K562 (cell line): ENCODE measurements around the gene WASF3. TPM values are rescaled to one million over a fixed set of nuclear protein-coding genes. Genes with fewer than 3 reads are reported as not detected.

Experiments used
- ATAC-seq: fragments of 200-7000 bp; cut with Tn5 transposase; 3 replicates; pipeline ENCODE4 v1.9.1; 2020; ENCODE audit warnings: moderate library complexity
- BruUV-seq: library from RNA; stranded (reverse); fragments of 400-500 nt; replicated peaks from 2 replicates; lab custom pipeline; 2021; lab: Mats Ljungman, UMichigan
- CTCF ChIA-PET: fragments of 300-600 bp; formaldehyde crosslinking; extraction: SDS; loops from one replicate; lab custom pipeline; 2021; ENCODE audit warnings: low intra/inter-chr PET ratio; lab: Yijun Ruan, JAX
- POLR2A ChIA-PET: fragments of 300-600, 350-650 bp; sonication (Branson Sonifier 250); formaldehyde crosslinking; extraction: SDS; loops from one replicate; lab custom pipeline; 2021; ENCODE audit warnings: antibody characterized with exemption, inconsistent platforms; lab: Yijun Ruan, JAX
- DNase-seq, 4 experiments: peaks; one replicate each; pipeline versions ENCODE4 v3.0.0 to v3.0.0-alpha.2; 2011 to 2018; ENCODE audit warnings: low spot score in 3 of 4, mixed read lengths in 3 of 4; ENCODE audit errors: extremely low read depth in 1 of 4
- FAIRE-seq: peaks from 2 replicates; lab custom pipeline; 2011; peaks lifted over from hg19 to GRCh38; lab: Jason Lieb, UNC
- H2AFZ ChIP-seq: 2 replicates; pipeline ENCODE4 v1.6.0; 2011; ENCODE audit warnings: low read depth, low read length, control low read depth, inconsistent platforms
- H3K27ac ChIP-seq: fragments of 200-600 bp; 3 replicates; pipeline ENCODE4 v1.8.0; 2011; ENCODE audit warnings: low read depth, mild to moderate bottlenecking, control low read depth, inconsistent platforms, low read length, moderate library complexity, mixed read lengths; ENCODE audit errors: extremely low read depth
- H3K27me3 ChIP-seq, 2 experiments: fragments of 300-600 bp in 1 of 2; 2 replicates in 1 of 2; 3 replicates in 1 of 2; pipeline versions ENCODE4 v1.6.0 to v1.8.0; 2011; ENCODE audit warnings: inconsistent platforms in 2 of 2, low read length in 2 of 2, mild to moderate bottlenecking in 1 of 2, mixed read lengths in 1 of 2, moderate library complexity in 1 of 2; ENCODE audit not compliant: control insufficient read depth in 2 of 2, insufficient read depth in 2 of 2
- H3K36me3 ChIP-seq: fragments of 300-600 bp; 3 replicates; pipeline ENCODE4 v1.8.0; 2011; ENCODE audit warnings: mild to moderate bottlenecking, low read length, inconsistent platforms; ENCODE audit not compliant: control insufficient read depth, insufficient read depth
- H3K4me1 ChIP-seq, 2 experiments: fragments of 200-600 bp in 1 of 2; replicated peaks in 1 of 2; 2 replicates in 1 of 2; 3 replicates in 1 of 2; pipeline versions ENCODE4 v1.5.1 to v1.8.0; 2011; ENCODE audit warnings: inconsistent platforms in 2 of 2, low read length in 2 of 2, mild to moderate bottlenecking in 1 of 2, mixed read lengths in 1 of 2, moderate library complexity in 1 of 2; ENCODE audit not compliant: control insufficient read depth in 2 of 2, insufficient read depth in 2 of 2
- H3K4me2 ChIP-seq: 2 replicates; pipeline ENCODE4 v1.6.1; 2011; ENCODE audit warnings: low read length, control low read depth, inconsistent platforms, mixed read lengths; ENCODE audit not compliant: insufficient read depth
- H3K4me3 ChIP-seq: fragments of 200-600 bp; sonication (generic), shearing (Covaris generic); 2 replicates; pipeline ENCODE4 v1.5.1; 2016; ENCODE audit warnings: control low read depth, inconsistent platforms
- H3K79me2 ChIP-seq: fragments of 200-600 bp; 3 replicates; pipeline ENCODE4 v1.8.0; 2011; ENCODE audit warnings: low read length, inconsistent platforms; ENCODE audit not compliant: control insufficient read depth, insufficient read depth
- H3K9ac ChIP-seq, 2 experiments: 2 replicates each; pipeline versions ENCODE4 v1.6.0 to v1.6.1; 2011; ENCODE audit warnings: low read depth in 2 of 2, low read length in 2 of 2, control low read depth in 1 of 2, inconsistent platforms in 1 of 2, mild to moderate bottlenecking in 1 of 2, mixed read lengths in 1 of 2; ENCODE audit not compliant: insufficient read depth in 1 of 2
- H3K9me1 ChIP-seq: one replicate; pipeline ENCODE4 v1.6.0; 2011; ENCODE audit warnings: inconsistent platforms, mild to moderate bottlenecking, low read length, moderate library complexity; ENCODE audit not compliant: control insufficient read depth, insufficient read depth
- H3K9me3 ChIP-seq: replicated peaks from 2 replicates; pipeline ENCODE4 v1.5.1; 2011; ENCODE audit warnings: low read depth, low read length, inconsistent platforms; ENCODE audit not compliant: control insufficient read depth, insufficient read depth
- H4K20me1 ChIP-seq: replicated peaks from 2 replicates; pipeline ENCODE4 v1.6.1; 2011; ENCODE audit warnings: low read length, inconsistent platforms, mixed read lengths; ENCODE audit not compliant: control insufficient read depth, insufficient read depth
- BMI1 ChIP-seq: fragments of 150-350 bp; IDR thresholded peaks from 2 replicates; pipeline ENCODE4 v1.6.1; 2014; ENCODE audit warnings: low read length
- GTF2B ChIP-seq: IDR thresholded peaks from 2 replicates; pipeline ENCODE4 v1.6.1; 2011; ENCODE audit not compliant: insufficient read length; ENCODE audit errors: extremely low read depth
- MAX ChIP-seq: sonication (generic); formaldehyde crosslinking; IDR thresholded peaks from 2 replicates; pipeline ENCODE4 v1.9.0; 2022; ENCODE audit warnings: mild to moderate bottlenecking, missing genetic modification reagents
- PPARD ChIP-seq: fragments of 250-450 bp; sonication (Bioruptor Pico); IDR thresholded peaks from 2 replicates; pipeline ENCODE4 v1.8.0; 2022; ENCODE audit warnings: inconsistent platforms, mild to moderate bottlenecking, moderate library complexity
- PTRF ChIP-seq: fragments of 450-650 bp; IDR thresholded peaks from 2 replicates; pipeline ENCODE4 v1.6.1; 2016; ENCODE audit warnings: mild to moderate bottlenecking, missing genetic modification characterization, missing compliant biosample characterization
- RBFOX2 ChIP-seq: fragments of 200-400 bp; formaldehyde crosslinking; IDR thresholded peaks from 2 replicates; pipeline ENCODE4 v1.6.1; 2017; ENCODE audit warnings: low read depth, mild to moderate bottlenecking, low read length, moderate library complexity
- RBM15 ChIP-seq: fragments of 200-400 bp; formaldehyde crosslinking; IDR thresholded peaks from 2 replicates; pipeline ENCODE4 v1.6.1; 2018; ENCODE audit warnings: mild to moderate bottlenecking, low read length, moderate library complexity; ENCODE audit not compliant: insufficient read depth
- SOX6 ChIP-seq: fragments of 450-650 bp; IDR thresholded peaks from 2 replicates; pipeline ENCODE4 v1.6.1; 2014; ENCODE audit warnings: mild to moderate bottlenecking
- SREBF1 ChIP-seq: fragments of 150-350 bp; IDR thresholded peaks from 2 replicates; pipeline ENCODE4 v1.6.1; 2014; ENCODE audit warnings: antibody characterized with exemption, low read depth, low read length, borderline replicate concordance
- TAF15 ChIP-seq: fragments of 200-400 bp; formaldehyde crosslinking; IDR thresholded peaks from 2 replicates; pipeline ENCODE4 v1.6.1; 2017; ENCODE audit warnings: mild to moderate bottlenecking, low read depth, low read length, moderate library complexity
- ZBTB7A ChIP-seq: IDR thresholded peaks from 2 replicates; pipeline ENCODE4 v1.6.1; 2011; ENCODE audit warnings: low read depth, mild to moderate bottlenecking, low read length, moderate library complexity, borderline replicate concordance; ENCODE audit not compliant: control insufficient read depth
- ZNF146 ChIP-seq: IDR thresholded peaks from one replicate; pipeline ENCODE4 v1.6.1; 2018; ENCODE audit warnings: missing compliant biosample characterization; ENCODE audit not compliant: unreplicated experiment
- ZNF316 ChIP-seq: fragments of 450-650 bp; IDR thresholded peaks from 2 replicates; pipeline ENCODE4 v1.6.1; 2016
- ZNF644 ChIP-seq: fragments of 200-800 bp; sonication (Bioruptor generic); IDR thresholded peaks from 2 replicates; pipeline ENCODE4 v1.6.1; 2016; ENCODE audit warnings: low read depth, missing genetic modification characterization, missing compliant biosample characterization
- ZSCAN32 ChIP-seq: fragments of 450-650 bp; formaldehyde crosslinking; IDR thresholded peaks from 2 replicates; pipeline ENCODE4 v1.4.0; 2020; ENCODE audit warnings: mild to moderate bottlenecking, moderate library complexity
- WGBS: fragments of 100-300 bp; shearing (Covaris generic); methylation state at CpG from one replicate; pipeline ENCODE4 v1.1.6; 2016; ENCODE audit warnings: low coverage, mixed read lengths; ENCODE audit not compliant: insufficient coverage; ENCODE audit errors: missing lambda C conversion rate; 5-methylcytosine and 5-hydroxymethylcytosine counted together
- in situ Hi-C: fragments of 300-500 bp; cut with MboI; formaldehyde crosslinking; loops from 4 replicates; pipeline ENCODE4 v1.15.0; 2018; ENCODE audit warnings: inconsistent platforms, mixed read lengths
- intact Hi-C: fragments of 100-400 bp; cut with micrococcal nuclease; formaldehyde crosslinking; loops from 2 replicates; pipeline ENCODE4 v1.14.2; 2022
- polyA plus RNA-seq, 8 experiments: library from polyadenylated mRNA; depleted of rRNA in 4 of 8; stranded (reverse) in 5 of 8; unstranded in 3 of 8; fragments of >200 nt; fragmentation: Nextera tagmentation in 2 of 8; fragmentation: Illumina TruSeq in 1 of 8; extraction: Ambion mirVana in 2 of 8; extraction: Trizol in 1 of 8; gene quantifications; 2 replicates each; pipeline versions ENCODE4 v1.2.1 to v1.2.3, GENCODE V29; 2011 to 2014; ENCODE audit warnings: inconsistent platforms in 1 of 8, missing spikeins in 1 of 8
- total RNA-seq, 7 experiments: library from RNA; depleted of rRNA in 6 of 7; stranded (reverse); fragments of >200 nt in 6 of 7; fragmentation: Illumina TruSeq in 2 of 7; extraction: Trizol in 2 of 7; gene quantifications; 2 replicates each; pipeline versions ENCODE4 v1.2.1 to v1.2.3, GENCODE V29; 2011 to 2021; ENCODE audit warnings: low replicate concordance in 1 of 7

WASF3 gene
- total and polyA plus RNA-seq, 9 of the 15 experiments (the other 6 are each of a cell fraction or from before 2014, with no cell fraction given), result 0.04 to 0.43 (median 0.11) TPM

- no peak for FAIRE-seq
- Histone ChIP-seq H3K4me2 (no peak overlapping the region), H3K27me3 (peaks cover 0 to 24% of the 10 kb centered on the region in 2 experiments; a peak in 2 of 5 replicates), H3K4me1 (no peaks in the 10 kb centered on the region), H3K9me3 (no peaks in the 10 kb centered on the region), H3K79me2 (no peaks in the 10 kb centered on the region), H3K9me1 (no peaks in the 10 kb centered on the region), H3K36me3 (no peaks in the 10 kb centered on the region), H3K27ac (no peak overlapping the region), H3K4me3 (no peak overlapping the region), H2AFZ (no peak overlapping the region), H3K9ac (no peak overlapping the region), H4K20me1 (no peaks in the 10 kb centered on the region)
- DNase-seq, result no peak
- WGBS, result 0% methylated on average over 4 of the region's 15 CpGs
- intact Hi-C loops (no loop called here), in situ Hi-C loops (no loop called here)
- TF ChIP-seq ZBTB7A (no peak), RBFOX2 (no peak), PTRF (tag) (no peak), MAX (CRISPR knock-in tag) (no peak), RBM15 (no peak), ZNF644 (tag) (no peak), TAF15 (no peak), ZNF146 (CRISPR knock-in tag) (no peak), BMI1 (no peak), ZSCAN32 (CRISPR knock-in tag) (no peak), SREBF1 (no peak), GTF2B (no peak), SOX6 (no peak), ZNF316 (no peak), PPARD (no peak)
- ATAC-seq, result no peak
- ChIA-PET POLR2A (no interaction called here), CTCF (no interaction called here)
- BruUV-seq, result no TSS peak
Measured at GRCh38 chr13:26681036-26681435, 123.6 kb downstream of the WASF3 start.
